ENCODE results near the gene ZKSCAN1.

ZKSCAN1 gene

DNA sequence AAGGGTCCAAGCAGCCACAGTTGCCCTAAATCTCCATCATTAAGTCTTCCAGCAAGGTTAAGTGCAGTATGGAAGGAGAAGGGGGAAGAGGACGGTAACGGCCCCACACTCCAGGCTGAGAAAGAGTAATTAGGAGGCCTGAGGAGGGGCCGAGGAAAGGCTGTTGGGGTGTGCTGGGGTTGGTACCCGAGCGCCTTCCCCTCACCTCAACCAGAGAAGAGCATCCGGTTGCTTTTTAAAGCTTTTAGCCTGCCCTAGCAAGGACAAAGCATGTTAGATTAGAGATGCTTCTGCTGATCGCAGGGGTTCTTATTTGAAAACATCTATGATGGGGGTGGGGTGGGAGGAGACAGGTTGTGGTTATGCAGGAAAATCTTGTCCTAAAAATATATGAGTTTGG, 25.2 kb downstream of the ZKSCAN1 start:
- DNase-seq = no peak

DNA sequence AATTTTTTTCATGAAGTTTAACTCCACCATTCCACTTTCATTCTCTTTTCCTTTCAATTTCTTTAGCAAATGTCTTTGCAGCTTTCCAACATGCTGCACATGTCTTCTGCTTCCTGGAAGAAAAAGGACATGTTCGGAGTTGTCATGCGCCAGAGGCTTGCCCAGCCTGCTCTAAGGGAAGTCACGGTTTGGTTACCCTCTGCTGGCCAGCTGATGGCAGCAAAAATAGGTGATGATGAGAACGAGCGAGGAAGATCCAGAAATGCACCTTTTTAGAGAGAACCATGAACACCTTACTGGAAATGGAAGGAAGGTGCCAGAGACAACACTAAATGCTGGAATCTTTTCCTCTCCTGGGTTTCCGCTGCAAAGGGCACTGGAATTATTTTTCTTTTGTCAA, 29.3 kb downstream of the ZKSCAN1 start:
- no peak for DNase-seq

DNA sequence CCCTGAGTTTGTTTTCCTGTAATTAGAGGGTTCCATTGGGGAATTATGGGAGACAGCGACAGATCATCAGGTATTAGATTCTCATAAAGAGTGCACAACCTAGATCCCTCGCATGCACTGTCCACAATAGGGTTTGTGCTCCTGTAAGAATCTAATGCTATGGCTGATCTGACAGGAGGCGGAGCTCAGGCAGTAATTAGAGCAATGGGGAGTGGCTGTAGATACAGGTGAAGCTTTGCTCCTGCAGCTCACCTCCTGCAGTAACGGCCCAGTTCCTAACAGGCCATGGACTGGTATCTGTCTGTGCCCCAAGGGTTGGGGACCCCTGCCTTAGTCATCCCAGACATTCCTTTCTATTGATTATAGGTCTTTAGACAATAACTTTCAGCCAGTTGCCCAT, 33.3 kb downstream of the ZKSCAN1 start:
- no peak for DNase-seq

DNA sequence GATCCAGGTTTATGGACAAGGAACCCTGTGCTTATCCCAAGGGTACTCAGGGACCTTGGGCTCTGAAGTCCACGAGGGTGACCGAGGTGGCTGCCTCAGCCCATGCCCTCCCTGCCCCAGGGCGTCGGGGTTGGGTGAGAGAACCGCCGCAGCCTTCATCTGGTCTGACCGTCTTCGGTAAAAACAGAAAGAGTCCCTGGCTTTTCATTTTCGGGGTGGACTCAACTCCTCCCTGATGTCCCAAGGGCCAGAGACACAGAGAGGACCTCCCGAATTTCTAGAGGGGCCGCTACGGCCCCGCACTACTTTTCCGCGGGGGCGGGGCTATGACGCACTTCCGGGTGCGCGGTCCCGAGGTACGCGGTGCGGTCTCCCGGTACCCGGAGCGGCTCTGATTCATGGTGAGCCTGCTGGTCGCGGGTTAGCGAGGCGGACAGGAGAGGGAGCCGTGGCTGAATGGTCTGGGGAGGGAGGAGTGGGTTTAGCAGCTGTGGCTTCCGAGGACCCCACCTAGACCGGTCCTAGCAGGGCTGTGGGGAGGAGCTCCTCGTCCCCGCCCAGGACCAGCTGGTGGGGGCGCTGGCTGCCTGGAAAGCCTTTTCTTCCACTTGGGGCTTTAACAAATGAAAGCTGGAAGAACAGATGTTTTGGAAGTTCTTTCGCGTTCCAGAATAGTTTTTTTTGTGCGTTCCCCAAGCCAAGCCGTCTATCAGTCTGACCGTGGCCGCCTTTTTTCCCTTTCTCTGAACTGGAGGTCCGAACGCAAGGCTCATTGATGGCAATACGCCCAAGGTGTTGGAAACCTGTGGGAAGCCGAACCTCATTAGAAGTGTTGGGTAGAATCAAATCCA, 34.3 kb downstream of the ZKSCAN1 start, which contains the start of gene ZSCAN21:
Gene ZSCAN21, plus strand, starts transcription at position 334 of the 851 bp plus-strand sequence. CDS start 7,233 bp downstream, outside the sequence.
- DNase-seq = peak; percentile 69

DNA sequence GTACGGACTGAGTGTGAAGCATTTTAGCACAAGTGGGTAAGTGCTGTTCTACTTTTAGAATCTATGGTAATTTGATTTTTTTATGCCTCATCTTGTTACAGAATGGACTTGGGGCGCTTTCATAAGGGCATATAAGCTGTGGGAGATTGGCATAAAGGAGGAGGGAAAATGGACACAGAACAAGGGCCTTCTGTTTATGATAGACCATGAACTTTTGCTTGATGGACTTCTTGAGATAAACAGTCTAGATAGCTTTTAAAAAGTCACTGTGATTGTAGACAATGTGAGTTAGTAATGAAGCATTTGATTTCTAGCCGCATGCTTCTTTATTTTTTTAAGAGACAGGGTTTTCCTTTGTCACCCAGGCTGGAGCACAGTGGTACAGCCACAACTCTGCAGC, 36.2 kb downstream of the ZKSCAN1 start:
- no peak for DNase-seq

DNA sequence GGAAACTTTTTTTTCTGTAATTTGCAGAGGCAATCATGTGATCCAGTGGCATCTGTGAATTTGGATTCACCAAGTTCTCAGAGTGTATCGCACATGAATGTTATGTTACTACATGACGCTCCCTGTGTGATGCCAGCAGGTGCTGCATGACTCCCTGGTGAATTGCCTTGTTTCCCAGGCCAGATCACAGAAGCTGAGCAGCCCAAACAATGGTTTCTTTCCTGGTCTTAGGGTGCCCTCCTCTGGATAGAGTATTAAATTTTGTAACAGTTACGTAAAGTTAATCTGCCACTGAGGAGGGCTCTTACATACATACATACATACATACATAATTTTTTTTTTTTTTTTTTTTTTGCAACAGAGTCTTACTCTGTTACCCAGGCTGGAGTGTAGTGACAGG, 37.8 kb downstream of the ZKSCAN1 start:
- peak; percentile 89 for DNase-seq

DNA sequence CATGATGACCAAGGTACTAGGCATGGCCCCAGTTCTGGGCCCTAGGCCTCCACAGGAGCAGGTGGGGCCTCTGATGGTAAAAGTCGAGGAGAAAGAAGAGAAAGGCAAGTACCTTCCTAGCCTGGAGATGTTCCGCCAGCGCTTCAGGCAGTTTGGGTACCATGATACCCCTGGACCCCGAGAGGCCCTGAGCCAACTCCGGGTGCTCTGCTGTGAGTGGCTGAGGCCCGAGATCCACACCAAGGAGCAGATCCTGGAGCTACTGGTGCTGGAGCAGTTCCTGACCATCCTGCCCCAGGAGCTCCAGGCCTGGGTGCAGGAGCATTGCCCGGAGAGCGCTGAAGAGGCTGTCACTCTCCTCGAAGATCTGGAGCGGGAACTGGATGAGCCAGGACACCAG, 41.6 kb downstream of the ZKSCAN1 start:
- no peak for DNase-seq

DNA sequence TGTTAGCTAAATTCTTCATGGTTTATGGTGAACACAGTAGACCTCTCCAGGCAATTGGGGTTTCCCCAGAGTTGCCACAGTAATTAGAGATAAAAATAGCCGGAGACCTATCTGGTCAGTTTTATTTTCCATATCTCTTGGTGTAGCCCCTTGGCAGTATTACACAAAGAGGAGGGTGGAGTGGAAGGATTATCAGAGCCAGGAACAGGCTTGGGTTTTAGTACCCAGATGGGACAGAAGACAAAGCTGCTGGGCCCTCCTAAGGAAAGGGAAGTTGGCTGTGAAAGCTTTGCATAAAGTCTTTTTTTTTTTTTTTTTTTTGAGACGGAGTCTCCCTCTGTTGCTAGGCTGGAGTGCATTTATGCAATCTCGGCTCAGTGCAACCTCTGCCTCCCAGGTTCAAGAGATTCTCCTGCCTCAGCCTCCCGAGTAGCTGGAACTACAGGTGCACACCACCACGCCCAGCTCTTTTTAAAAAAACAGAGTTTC, 43.9 kb downstream of the ZKSCAN1 start:
- DNase-seq = no peak

DNA sequence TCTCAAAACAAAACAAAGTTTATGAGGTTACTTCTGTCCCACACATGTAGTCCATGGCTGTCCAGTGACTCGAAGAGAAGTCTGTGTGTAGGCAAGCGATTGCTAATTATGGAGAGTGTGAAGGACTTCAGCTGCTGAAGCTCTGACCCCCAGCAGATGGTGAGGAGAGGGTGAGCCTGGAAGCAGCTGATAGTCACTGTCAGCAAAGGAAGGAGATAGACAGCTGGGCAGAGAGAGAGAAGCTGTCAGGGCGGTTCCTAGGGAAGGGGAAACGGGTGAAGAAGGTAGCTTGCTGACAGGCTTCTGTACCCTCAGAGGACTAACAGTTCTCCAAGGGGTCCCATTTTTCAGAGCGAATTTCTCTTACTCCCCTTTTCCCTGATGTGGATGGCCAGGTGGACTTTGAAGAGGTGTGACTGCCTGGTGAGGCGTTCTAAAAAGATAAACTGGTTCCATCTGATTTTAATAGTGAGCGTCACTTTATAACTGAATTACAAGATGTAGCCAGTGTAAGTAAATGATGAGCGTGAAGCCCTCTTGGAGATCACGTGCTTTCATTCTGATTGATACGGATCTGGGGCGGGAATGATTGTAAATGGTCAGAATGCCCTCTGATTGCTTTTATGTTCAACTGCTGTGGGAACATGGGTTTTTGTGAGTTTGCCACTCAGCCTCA, 46.3 kb downstream of the ZKSCAN1 start:
- DNase-seq = no peak

DNA sequence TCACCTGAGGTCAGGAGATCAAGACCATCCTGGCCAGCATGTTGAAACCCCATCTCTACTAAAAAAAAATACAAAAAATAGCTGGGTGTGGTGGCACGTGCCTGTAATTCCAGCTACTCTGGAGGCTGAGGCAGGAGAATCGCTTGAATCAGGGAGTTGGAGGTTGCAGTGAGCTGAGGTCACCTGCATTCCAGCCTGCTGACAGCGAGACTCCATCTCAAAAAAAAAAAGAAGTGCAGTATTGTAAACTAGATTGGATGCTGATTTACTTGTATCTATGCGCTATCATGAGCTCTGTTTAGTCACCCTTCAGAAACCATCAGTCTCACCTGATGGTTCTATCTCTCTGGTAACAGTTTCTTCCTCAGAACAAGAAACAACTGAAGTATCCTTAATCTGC, 48.0 kb downstream of the ZKSCAN1 start:
- DNase-seq = no peak

DNA sequence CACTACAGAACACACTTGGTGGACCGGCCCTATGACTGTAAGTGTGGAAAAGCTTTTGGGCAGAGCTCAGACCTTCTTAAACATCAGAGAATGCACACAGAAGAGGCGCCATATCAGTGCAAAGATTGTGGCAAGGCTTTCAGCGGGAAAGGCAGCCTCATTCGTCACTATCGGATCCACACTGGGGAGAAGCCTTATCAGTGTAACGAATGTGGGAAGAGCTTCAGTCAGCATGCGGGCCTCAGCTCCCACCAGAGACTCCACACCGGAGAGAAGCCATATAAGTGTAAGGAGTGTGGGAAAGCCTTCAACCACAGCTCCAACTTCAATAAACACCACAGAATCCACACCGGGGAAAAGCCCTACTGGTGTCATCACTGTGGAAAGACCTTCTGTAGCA, 48.8 kb downstream of the ZKSCAN1 start:
- no peak for DNase-seq

DNA sequence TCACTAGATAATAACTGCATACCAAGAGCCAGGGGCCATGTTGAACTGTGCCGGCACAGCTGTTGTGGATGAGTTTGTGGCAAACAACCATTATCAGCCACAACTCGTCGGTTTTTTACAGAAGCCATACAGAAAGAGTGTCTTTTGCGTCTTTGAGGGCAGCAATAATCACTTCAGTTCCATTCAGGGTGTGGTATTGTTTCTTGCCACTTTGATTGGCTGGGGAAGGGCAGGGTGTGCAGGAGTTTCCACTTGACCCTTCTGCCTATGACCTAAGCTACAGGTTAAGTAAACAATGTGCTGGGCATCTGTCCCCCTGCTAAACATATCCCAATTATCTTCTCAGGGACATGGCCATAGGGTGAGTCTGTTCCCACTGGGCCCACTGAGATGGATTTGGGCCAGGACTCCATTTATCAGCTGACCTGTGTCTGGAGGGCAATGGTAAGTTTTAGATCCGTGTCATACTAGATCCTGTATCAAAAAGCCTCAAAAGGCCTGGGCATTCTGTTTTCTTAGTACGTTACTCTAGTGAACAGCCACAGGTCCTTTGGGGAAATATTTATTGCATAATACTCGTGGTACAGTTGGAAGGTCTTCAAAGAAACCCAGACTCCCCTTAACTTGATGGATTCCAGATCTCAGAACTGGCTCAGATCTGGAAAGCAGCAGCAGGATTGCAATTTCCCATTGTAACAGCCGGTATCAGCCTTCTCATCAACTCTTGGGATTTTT, 50.2 kb downstream of the ZKSCAN1 start:
- no peak for DNase-seq

DNA sequence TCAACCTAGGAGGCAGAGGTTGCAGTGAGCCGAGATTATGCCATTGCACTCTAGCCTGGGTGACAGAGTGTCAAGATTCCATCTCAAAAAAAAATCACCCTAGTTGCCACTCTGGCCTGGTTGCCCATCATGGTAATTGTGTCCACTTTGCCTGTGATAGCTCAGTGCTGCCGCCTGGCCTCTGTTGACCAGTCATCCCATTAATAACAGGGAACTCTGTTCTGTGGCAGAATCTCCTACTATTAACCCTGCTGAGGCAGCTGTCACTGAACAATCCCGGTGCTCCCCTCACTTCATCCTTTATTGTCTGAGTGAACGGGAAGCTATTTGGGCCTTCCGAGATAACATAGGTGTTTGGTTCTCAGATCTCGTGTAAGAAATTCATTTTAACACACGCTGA, 51.6 kb downstream of the ZKSCAN1 start:
- DNase-seq = no peak

DNA sequence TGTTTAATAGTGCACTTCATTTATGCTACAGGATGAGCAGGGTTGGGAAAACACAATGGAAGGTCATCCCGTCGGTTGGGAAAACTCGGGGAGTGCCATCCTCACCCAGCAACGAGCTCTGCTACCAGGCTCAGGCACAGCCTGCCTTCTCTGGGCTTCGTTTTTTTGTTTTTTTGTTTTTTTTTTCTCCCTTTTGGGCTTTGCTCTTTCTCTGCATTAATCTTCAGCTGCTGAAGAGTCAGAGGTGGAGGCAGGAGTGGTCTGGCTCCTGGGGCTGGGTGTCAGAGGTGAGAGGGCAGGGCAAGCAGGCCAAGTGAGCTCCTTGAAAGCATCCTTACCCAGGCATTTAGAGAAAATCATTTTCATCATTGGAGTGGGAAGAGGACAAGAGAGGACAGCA, 54.6 kb downstream of the ZKSCAN1 start:
- DNase-seq = no peak

DNA sequence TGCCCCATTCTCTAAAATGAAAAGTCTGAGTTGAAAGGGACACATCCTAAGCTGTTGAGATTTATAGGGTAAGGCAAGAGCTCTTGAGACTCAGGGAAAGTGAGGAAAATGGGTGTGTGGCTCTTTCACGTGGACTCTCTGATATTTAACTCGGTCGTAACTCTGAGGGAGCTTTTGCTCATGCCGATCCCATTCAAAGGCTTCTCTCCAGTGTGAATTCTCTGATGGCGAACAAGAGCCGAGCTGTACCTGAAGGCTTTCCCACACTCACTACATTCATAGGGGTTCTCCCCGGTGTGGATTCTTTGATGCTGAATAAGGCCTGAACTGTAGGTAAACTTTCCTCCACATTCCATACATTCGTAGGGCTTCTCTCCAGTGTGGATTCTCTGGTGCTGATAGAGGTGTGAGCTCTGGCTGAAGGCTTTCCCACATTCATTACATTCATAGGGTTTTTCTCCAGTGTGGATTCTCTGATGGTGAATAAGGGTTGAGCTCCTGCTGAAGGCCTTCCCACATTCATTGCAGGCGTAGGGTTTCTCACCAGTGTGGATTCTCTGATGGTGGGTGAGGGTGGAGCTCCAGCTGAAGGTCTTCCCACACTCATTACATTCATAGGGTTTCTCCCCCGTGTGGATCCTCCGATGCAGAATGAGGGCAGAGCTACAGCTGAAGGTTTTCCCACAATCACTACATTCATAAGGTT, 55.8 kb downstream of the ZKSCAN1 start:
- DNase-seq = no peak

DNA sequence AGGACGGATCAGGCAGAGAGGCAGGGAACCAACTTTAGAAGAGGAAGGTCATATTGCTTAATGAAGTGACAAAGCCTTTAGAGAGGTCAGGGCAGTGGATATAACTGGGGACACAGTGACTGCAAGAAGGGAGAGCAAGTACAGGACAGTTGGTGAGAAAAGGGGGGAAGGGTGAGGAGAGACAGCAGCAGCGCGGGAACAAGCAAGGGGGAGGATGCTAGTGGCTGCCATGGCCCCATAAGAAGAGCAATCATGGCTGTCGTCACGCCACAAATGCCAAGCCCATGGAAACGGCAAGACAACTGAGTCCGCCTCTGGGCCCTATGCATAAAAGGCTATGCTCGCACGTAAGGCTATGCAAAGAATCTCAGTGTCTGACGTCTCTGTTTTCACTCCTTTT, 57.1 kb downstream of the ZKSCAN1 start:
- DNase-seq = no peak

DNA sequence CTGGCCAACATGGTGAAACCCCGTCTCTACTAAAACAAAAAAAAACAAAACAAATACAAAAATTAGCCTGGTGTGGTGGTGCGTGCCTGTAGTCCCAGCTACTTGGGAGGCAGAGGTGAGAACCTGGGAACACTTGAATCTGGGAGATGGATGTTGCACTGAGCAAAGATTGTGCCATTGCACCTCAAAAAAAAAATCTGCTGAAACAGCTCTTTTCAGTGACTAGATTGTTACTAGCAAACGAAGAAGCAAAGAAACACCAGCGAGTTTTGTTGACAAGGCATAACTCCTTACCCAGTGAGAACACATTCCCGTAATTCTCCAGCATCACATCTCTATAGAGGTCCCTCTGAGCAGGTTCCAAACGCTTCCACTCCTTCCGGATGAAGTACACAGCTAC, 59.4 kb downstream of the ZKSCAN1 start:
- no peak for DNase-seq

DNA sequence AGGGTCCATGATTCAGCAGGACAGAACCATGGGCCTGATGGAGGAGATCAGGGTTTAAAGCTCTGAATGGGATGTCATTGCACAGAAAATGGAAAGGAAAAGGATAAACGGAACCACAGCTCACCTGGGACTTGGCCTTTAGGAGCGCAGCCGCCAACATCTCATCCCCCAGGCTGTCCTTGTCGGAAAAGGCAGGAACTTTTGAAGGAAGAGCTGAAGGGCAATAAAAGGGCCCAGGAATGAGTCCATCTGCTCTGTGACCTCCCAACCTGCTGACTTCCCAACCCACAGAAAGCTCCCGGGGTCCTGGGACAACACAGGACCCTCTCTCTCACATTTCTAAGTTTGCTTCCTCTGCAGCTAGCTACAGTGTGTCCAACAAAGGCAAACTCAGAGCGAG, 60.0 kb downstream of the ZKSCAN1 start:
- DNase-seq = no peak

DNA sequence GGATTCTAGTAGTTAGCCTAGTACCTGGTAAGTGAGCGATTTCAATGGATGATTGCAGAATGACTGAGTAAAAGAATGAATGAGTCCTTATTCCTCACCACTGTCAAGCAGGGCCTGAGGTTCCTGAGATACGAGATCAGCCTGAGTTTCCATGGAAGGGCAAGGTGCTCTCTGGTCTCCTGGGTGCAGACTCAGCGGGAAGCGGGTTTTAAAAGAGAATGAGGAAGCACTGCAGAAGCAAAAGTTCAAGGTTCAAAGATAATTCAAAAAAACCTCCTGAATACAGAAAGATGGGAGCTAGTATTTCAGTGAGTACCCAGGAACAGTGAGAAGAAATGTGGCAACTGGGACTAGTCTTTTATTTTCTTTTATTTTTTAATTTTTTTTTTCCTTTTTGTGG, 61.8 kb downstream of the ZKSCAN1 start:
- DNase-seq = no peak

DNA sequence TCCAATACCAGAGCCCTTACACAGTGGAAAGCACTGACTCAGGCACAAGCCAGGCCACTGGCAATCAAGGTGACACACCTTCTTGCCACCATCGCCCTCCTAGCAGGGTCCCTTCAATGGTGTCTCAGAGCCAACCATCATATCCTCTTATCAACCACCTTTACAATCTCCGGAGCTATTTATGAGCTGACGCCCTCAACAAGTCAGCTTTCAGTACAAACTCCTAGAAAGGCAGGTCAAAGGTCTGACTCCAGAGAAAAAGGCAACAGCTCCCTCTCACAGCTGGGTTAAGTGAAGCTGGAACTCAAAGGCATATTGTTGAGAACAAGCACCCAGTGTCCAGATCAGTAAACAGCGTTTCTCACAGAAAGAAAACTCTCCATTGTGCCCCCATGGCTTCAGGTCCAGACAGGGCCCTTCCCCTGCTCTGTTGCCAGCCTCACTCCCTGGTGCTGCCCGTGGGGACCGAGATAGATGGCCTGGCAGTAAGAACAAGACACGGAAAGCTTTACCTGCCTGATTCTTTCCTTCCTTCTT, 63.7 kb downstream of the ZKSCAN1 start:
- DNase-seq = no peak

DNA sequence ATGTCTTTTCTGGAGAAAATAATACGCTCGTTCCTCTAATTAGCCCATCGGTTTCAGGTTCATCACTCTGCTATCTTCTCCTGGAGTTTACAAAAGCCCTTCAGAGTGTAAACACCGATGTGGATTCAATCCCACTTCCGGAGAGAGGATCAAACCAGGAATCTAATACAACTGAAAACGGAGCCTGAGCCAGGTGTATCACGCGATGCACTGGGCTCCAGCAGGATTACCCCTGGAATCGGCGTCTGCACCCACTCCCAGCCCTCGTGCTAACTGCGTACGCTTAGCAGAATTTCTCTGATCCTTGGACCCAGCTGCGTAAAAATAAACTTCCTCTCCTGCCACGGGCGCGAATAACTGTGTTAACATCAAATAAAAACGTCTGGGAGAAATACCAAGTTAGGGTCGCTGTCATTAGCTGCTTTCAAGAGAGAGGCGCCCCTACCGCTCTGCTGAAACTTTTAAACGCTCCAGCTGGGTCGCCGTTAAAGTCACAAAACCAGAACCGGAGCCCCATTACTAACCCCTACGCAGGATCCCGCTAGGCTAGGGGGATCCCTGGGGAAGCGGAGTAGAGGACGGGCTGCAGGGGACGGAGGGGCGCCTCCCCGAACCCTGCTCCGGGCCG, 65.6 kb downstream of the ZKSCAN1 start:
- DNase-seq = no peak

DNA sequence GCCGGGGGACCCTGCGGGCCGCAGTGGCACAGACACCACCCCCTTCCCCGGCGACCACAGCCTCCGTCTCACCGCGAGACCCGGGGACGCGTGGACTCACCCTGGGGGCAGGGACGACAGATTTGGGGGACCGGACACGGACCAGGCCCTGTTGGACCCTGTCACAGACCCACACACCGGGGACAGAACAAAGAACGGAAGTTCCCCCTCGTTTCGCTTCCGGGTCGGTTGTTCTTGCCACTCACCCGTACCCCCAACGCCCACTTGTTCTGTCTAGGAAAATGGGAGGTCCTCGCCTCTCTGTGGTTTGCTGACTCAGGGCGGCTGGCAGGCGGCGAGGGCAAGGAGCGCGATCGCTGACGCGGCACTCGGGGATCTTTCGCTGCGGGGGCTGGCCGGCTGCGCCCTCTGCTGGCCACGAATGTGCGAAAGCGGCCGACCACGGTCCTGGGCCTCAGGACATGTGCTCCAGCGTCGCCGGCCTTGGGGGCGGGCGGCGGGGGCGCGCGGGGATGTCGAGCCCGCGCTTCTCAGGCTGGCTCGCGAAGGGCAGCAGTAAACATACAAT, 66.2 kb downstream of the ZKSCAN1 start, which contains the start of gene ZNF3:
Gene ZNF3, minus strand, starts transcription at position 189 of the 568 bp plus-strand sequence. CDS start 4,366 bp downstream, outside the sequence.
- DNase-seq = peak; percentile 96

Data from NCI-H2107 (cell line).